ENCODE results near the gene GCM1. TPM values are rescaled to one million over a fixed set of nuclear protein-coding genes. Genes with fewer than 3 reads are reported as not detected.
A peak's percentile ranks its signal among the peaks of the same experiment; 100 is the strongest.

The GCM1 gene
- total RNA-seq, 1 experiment from 2014 or later = 0.07 TPM

DNA sequence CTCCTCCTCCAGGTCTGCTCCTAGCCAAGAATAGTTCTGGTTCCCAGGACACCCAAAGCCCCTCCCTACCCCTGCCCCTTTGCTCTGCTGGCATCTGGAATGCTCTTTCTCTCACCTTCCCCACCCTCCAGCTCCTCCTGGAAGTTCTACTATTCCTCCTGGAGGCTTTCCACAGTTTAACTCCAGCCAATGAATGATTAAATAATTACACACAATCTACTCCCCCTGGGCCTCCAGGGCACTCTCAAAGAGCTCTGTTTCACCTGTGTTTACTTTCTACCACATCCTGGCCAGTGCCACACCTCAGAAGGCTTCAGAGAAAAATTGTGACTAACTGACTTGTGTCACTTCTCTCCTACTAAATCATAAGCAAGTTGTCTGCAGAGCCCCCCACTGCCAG is 36.2 kb downstream of the GCM1 start:
- ChIA-PET POLR2A (no interaction called here), RAD21 (ENCODE audit: low non-redundant PET in 1 of 2, low total read pairs in 2 of 2, uncharacterized antibody in 2 of 2, unreplicated experiment in 2 of 2) (no interaction called here), CTCF (no interaction called here)
- no peak overlapping the region for H2AFZ ChIP-seq (ENCODE audit: low read depth, low read length, poor library complexity, severe bottlenecking)
- no TSS peak for BruUV-seq (replicated peaks)
- TF ChIP-seq, protein P1, sequence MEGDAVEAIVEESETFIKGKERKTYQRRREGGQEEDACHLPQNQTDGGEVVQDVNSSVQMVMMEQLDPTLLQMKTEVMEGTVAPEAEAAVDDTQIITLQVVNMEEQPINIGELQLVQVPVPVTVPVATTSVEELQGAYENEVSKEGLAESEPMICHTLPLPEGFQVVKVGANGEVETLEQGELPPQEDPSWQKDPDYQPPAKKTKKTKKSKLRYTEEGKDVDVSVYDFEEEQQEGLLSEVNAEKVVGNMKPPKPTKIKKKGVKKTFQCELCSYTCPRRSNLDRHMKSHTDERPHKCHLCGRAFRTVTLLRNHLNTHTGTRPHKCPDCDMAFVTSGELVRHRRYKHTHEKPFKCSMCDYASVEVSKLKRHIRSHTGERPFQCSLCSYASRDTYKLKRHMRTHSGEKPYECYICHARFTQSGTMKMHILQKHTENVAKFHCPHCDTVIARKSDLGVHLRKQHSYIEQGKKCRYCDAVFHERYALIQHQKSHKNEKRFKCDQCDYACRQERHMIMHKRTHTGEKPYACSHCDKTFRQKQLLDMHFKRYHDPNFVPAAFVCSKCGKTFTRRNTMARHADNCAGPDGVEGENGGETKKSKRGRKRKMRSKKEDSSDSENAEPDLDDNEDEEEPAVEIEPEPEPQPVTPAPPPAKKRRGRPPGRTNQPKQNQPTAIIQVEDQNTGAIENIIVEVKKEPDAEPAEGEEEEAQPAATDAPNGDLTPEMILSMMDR (IDR thresholded peaks at IDR 0.05 in 2 of 3, conservative IDR thresholded peaks at IDR 0.05 in 1 of 3; ENCODE audit: borderline replicate concordance in 1 of 3, insufficient read depth in 1 of 3, low read depth in 2 of 3, low read length in 2 of 3) = no peak
- TF ChIP-seq JUND (IDR thresholded peaks at IDR 0.05) (0 out of 2 replicates have a peak, but pooled peaks have one; percentile 11), SP1 (IDR thresholded peaks at IDR 0.05; ENCODE audit: low read depth) (peak; percentile 41; the same call in 1 of the 2 replicates)
- H3K4me1 ChIP-seq (ENCODE audit: control insufficient read depth in 1 of 2, insufficient read depth in 2 of 2, low read length in 2 of 2) = peaks cover 4 to 10% of the 10 kb centered on the region in 2 experiments; a peak in 3 of 4 replicates
- no peak overlapping the region for H3K27ac ChIP-seq (ENCODE audit: low read depth, low read length)
- H3K36me3 ChIP-seq (ENCODE audit: control insufficient read depth in 1 of 2, insufficient read depth in 2 of 2, low read length in 2 of 2) = no peaks in the 10 kb centered on the region
- H3K27me3 ChIP-seq (ENCODE audit: insufficient read depth, low read length) = no peaks in the 10 kb centered on the region
- no peak overlapping the region for H3K4me3 ChIP-seq (replicated peaks in 1 of 2; ENCODE audit: low read depth in 1 of 2, low read length in 2 of 2)
- peak overlapping the region; percentile 25; the same call in 1 of the 2 replicates for H3K4me2 ChIP-seq (ENCODE audit: low read length)
- H3K9ac ChIP-seq (ENCODE audit: low read length) = no peak overlapping the region
- no peak for ATAC-seq
- no peaks in the 10 kb centered on the region for H3K9me3 ChIP-seq (ENCODE audit: control insufficient read depth in 1 of 2, insufficient read depth in 1 of 2, low read depth in 1 of 2, low read length in 2 of 2)
- intact Hi-C loops (cut with micrococcal nuclease) = loop anchor here (10.0 kb wide), 1 partner anchor 592 kb away; no protein-coding TSS in a partner anchor
- no peaks in the 10 kb centered on the region for H3K79me2 ChIP-seq (ENCODE audit: insufficient read depth, low read length)
- H3K9me2 ChIP-seq (ENCODE audit: insufficient read depth) = no peaks in the 10 kb centered on the region
- no peaks in the 10 kb centered on the region for H4K20me1 ChIP-seq (ENCODE audit: insufficient read depth)
- no peak for DNase-seq (ENCODE audit: low read depth, low spot score)

DNA sequence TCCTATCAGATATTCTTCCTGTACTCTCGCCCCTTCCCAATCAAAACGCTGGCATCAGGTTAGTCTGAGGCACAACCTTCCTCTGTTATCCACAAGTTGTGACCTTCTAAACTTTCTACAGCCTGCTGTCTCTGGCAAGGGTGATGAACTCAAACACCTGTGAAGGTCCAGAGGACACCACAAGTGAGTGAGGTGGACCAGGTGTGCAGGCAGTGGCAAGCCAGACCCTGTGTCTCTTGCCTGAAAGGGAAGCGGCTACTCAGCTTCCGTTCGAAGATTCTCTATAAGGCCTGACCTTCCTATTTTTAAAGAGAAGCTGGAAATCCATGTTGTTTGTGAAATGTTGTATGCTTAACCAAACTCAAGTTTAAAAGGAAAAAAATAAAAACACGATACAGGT is 36.8 kb downstream of the GCM1 start:
- no peaks in the 10 kb centered on the region for H3K9me2 ChIP-seq (ENCODE audit: insufficient read depth)
- intact Hi-C loops (cut with micrococcal nuclease) = loop anchor here (10.0 kb wide), 1 partner anchor 593 kb away; no protein-coding TSS in a partner anchor
- no peaks in the 10 kb centered on the region for H3K36me3 ChIP-seq (ENCODE audit: control insufficient read depth in 1 of 2, insufficient read depth in 2 of 2, low read length in 2 of 2)
- ATAC-seq (no peak), DNase-seq (ENCODE audit: low read depth, low spot score) (no peak)
- no peak overlapping the region for H3K4me2 ChIP-seq (ENCODE audit: low read length)
- no TSS peak for BruUV-seq (replicated peaks)
- no peaks in the 10 kb centered on the region for H4K20me1 ChIP-seq (ENCODE audit: insufficient read depth)
- H3K79me2 ChIP-seq (ENCODE audit: insufficient read depth, low read length) = no peaks in the 10 kb centered on the region
- H3K4me1 ChIP-seq (ENCODE audit: control insufficient read depth in 1 of 2, insufficient read depth in 2 of 2, low read length in 2 of 2) = peaks cover 4 to 10% of the 10 kb centered on the region in 2 experiments; a peak in 3 of 4 replicates
- H3K27me3 ChIP-seq (ENCODE audit: insufficient read depth, low read length) = no peaks in the 10 kb centered on the region
- ChIA-PET POLR2A (no interaction called here), CTCF (no interaction called here), RAD21 (ENCODE audit: low non-redundant PET in 1 of 2, low total read pairs in 2 of 2, uncharacterized antibody in 2 of 2, unreplicated experiment in 2 of 2) (no interaction called here)
- H3K27ac ChIP-seq (ENCODE audit: low read depth, low read length) = no peak overlapping the region
- H3K9ac ChIP-seq (ENCODE audit: low read length) = no peak overlapping the region
- H2AFZ ChIP-seq (ENCODE audit: low read depth, low read length, poor library complexity, severe bottlenecking) = no peak overlapping the region
- H3K4me3 ChIP-seq (replicated peaks in 1 of 2; ENCODE audit: low read depth in 1 of 2, low read length in 2 of 2) = no peak overlapping the region
- H3K9me3 ChIP-seq (ENCODE audit: control insufficient read depth in 1 of 2, insufficient read depth in 1 of 2, low read depth in 1 of 2, low read length in 2 of 2) = no peaks in the 10 kb centered on the region
- TF ChIP-seq ELF1 (IDR thresholded peaks at IDR 0.05; ENCODE audit: borderline replicate concordance, low read depth) (no peak), EGR1 (IDR thresholded peaks at IDR 0.05; ENCODE audit: low read depth) (no peak), SP1 (IDR thresholded peaks at IDR 0.05; ENCODE audit: low read depth) (no peak), EZH2 (IDR thresholded peaks at IDR 0.05) (no peak), EZH2phosphoT487 (IDR thresholded peaks at IDR 0.05; ENCODE audit: borderline replicate concordance) (no peak), SRF (IDR thresholded peaks at IDR 0.05; ENCODE audit: low read depth) (no peak), POLR2AphosphoS5 (IDR thresholded peaks at IDR 0.05; ENCODE audit: low read depth, low read length) (no peak), CEBPB (IDR thresholded peaks at IDR 0.05; ENCODE audit: low read depth) (no peak)
- TF ChIP-seq, protein P2, sequence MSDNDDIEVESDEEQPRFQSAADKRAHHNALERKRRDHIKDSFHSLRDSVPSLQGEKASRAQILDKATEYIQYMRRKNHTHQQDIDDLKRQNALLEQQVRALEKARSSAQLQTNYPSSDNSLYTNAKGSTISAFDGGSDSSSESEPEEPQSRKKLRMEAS (IDR thresholded peaks at IDR 0.05) = no peak
- TF ChIP-seq, protein P3, sequence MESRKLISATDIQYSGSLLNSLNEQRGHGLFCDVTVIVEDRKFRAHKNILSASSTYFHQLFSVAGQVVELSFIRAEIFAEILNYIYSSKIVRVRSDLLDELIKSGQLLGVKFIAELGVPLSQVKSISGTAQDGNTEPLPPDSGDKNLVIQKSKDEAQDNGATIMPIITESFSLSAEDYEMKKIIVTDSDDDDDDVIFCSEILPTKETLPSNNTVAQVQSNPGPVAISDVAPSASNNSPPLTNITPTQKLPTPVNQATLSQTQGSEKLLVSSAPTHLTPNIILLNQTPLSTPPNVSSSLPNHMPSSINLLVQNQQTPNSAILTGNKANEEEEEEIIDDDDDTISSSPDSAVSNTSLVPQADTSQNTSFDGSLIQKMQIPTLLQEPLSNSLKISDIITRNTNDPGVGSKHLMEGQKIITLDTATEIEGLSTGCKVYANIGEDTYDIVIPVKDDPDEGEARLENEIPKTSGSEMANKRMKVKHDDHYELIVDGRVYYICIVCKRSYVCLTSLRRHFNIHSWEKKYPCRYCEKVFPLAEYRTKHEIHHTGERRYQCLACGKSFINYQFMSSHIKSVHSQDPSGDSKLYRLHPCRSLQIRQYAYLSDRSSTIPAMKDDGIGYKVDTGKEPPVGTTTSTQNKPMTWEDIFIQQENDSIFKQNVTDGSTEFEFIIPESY (IDR thresholded peaks at IDR 0.05; ENCODE audit: extremely low read depth, insufficient replicate concordance, low read length) = no peak
- TF ChIP-seq, protein P4, sequence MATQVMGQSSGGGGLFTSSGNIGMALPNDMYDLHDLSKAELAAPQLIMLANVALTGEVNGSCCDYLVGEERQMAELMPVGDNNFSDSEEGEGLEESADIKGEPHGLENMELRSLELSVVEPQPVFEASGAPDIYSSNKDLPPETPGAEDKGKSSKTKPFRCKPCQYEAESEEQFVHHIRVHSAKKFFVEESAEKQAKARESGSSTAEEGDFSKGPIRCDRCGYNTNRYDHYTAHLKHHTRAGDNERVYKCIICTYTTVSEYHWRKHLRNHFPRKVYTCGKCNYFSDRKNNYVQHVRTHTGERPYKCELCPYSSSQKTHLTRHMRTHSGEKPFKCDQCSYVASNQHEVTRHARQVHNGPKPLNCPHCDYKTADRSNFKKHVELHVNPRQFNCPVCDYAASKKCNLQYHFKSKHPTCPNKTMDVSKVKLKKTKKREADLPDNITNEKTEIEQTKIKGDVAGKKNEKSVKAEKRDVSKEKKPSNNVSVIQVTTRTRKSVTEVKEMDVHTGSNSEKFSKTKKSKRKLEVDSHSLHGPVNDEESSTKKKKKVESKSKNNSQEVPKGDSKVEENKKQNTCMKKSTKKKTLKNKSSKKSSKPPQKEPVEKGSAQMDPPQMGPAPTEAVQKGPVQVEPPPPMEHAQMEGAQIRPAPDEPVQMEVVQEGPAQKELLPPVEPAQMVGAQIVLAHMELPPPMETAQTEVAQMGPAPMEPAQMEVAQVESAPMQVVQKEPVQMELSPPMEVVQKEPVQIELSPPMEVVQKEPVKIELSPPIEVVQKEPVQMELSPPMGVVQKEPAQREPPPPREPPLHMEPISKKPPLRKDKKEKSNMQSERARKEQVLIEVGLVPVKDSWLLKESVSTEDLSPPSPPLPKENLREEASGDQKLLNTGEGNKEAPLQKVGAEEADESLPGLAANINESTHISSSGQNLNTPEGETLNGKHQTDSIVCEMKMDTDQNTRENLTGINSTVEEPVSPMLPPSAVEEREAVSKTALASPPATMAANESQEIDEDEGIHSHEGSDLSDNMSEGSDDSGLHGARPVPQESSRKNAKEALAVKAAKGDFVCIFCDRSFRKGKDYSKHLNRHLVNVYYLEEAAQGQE (IDR thresholded peaks at IDR 0.05; ENCODE audit: low read depth) = no peak

Measured in HCT116 (cell line).